Measurements from ENCODE around the gene TAAR8.
"Not testable (repeated sequence)": the region's sequence is repeated elsewhere in the genome, so short reads cannot be mapped to it uniquely, and the experiment has no call there.

Gene TAAR8

GRCh38 chr6:132544826-132545225 lies 7.6 kb upstream of the TAAR8 start:
- DNase-seq (ENCODE audit: low read depth), result no peak

- no peak for DNase-seq (ENCODE audit: low read depth)
These were observed 3.6 kb upstream of the TAAR8 start for GRCh38 chr6:132548746-132549463.

- no peak for DNase-seq (ENCODE audit: low read depth)
These were observed 1.3 kb upstream of the TAAR8 start for GRCh38 chr6:132551214-132551613.

- not testable (repeated sequence) for DNase-seq (ENCODE audit: low read depth)
These were observed 7.6 kb downstream of the TAAR8 start for GRCh38 chr6:132560087-132560486.

- DNase-seq (ENCODE audit: low read depth), result no peak
These were observed 13.9 kb downstream of the TAAR8 start for GRCh38 chr6:132566404-132566803.

- DNase-seq (ENCODE audit: low read depth), result no peak
These were observed 15.1 kb downstream of the TAAR8 start for GRCh38 chr6:132567566-132567965.

GRCh38 chr6:132568611-132569010 lies 16.1 kb downstream of the TAAR8 start:
- no peak for DNase-seq (ENCODE audit: low read depth)

GRCh38 chr6:132569170-132569569 lies 16.7 kb downstream of the TAAR8 start:
- DNase-seq (ENCODE audit: low read depth), result no peak

- DNase-seq (ENCODE audit: low read depth), result no peak
These were observed 17.8 kb downstream of the TAAR8 start, which contains the start of gene TAAR6 for GRCh38 chr6:132570221-132570777. Gene TAAR6, plus strand, starts transcription at chr6:132570322. Its CDS starts 0 bp downstream, at chr6:132570322.

- DNase-seq (ENCODE audit: low read depth), result no peak
These were observed 19.3 kb downstream of the TAAR8 start for GRCh38 chr6:132571774-132572173.

GRCh38 chr6:132584698-132585097 lies 32.2 kb downstream of the TAAR8 start:
- DNase-seq (ENCODE audit: low read depth), result no peak

- no peak for DNase-seq (ENCODE audit: low read depth)
These were observed 35.0 kb downstream of the TAAR8 start for GRCh38 chr6:132587424-132587823.

- DNase-seq (ENCODE audit: low read depth), result no peak
These were observed 37.0 kb downstream of the TAAR8 start, which contains the start of gene TAAR5 for GRCh38 chr6:132589454-132589853. Gene TAAR5, minus strand, starts transcription at chr6:132589741. Its CDS starts 55 bp downstream, at chr6:132589686.

- no peak for DNase-seq (ENCODE audit: low read depth)
These were observed 37.9 kb downstream of the TAAR8 start for GRCh38 chr6:132590362-132590761.

GRCh38 chr6:132592855-132593254 lies 40.4 kb downstream of the TAAR8 start:
- no peak for DNase-seq (ENCODE audit: low read depth)

GRCh38 chr6:132596201-132596600 lies 43.7 kb downstream of the TAAR8 start:
- DNase-seq (ENCODE audit: low read depth), result no peak

- no peak for DNase-seq (ENCODE audit: low read depth)
These were observed 46.0 kb downstream of the TAAR8 start for GRCh38 chr6:132598473-132598872.

GRCh38 chr6:132600900-132601299 lies 48.4 kb downstream of the TAAR8 start:
- DNase-seq (ENCODE audit: low read depth), result not testable (repeated sequence)
